SK-N-SH (cell line): ENCODE data around the gene MYLK4.

Experiments used
- CTCF ChIP-seq: fragments of 200-600 bp; sonication (generic); IDR thresholded peaks from 2 replicates; pipeline ENCODE4 v1.6.1; 2017; ENCODE audit warnings: antibody characterized with exemption, mild to moderate bottlenecking, moderate library complexity
- RCOR1 ChIP-seq: fragments of 150-350 bp; IDR thresholded peaks from 2 replicates; pipeline ENCODE4 v1.6.1; 2017; ENCODE audit warnings: antibody characterized with exemption, low read length
- REST ChIP-seq: IDR thresholded peaks from 2 replicates; pipeline ENCODE4 v1.6.1; 2012; ENCODE audit warnings: mild to moderate bottlenecking, low read depth, low read length, moderate library complexity
- RFX5 ChIP-seq: IDR thresholded peaks from 2 replicates; pipeline ENCODE4 v1.6.1; 2012; ENCODE audit warnings: mild to moderate bottlenecking, improper control_type of control experiment, low read length
- SIN3A ChIP-seq: IDR thresholded peaks from 2 replicates; pipeline ENCODE4 v1.6.1; 2012; ENCODE audit warnings: low read depth, mild to moderate bottlenecking, low read length, moderate library complexity, borderline replicate concordance
- TAF1 ChIP-seq: IDR thresholded peaks from 2 replicates; pipeline ENCODE4 v1.6.1; 2012; ENCODE audit warnings: low read depth, mild to moderate bottlenecking, low read length, moderate library complexity, borderline replicate concordance

GRCh38 chr6:2639896-2640295, 110.8 kb downstream of the MYLK4 start:
- TF ChIP-seq RFX5: no peak
- TF ChIP-seq CTCF: no peak
- TF ChIP-seq SIN3A: no peak
- TF ChIP-seq RCOR1: no peak
- TF ChIP-seq TAF1: no peak
- no peak for TF ChIP-seq REST
